Spleen (tissue), 7 donors: Measurements from ENCODE around the gene PPP2R2D.

Experiments
- POLR2A ChIP-seq, 3 donors: fragments of 450-650 bp; IDR thresholded peaks; one replicate each; pipeline ENCODE4 v1.5.1; 2017; ENCODE audit warnings: antibody characterized with exemption in 3 of 3, mild to moderate bottlenecking in 1 of 3
- POLR2AphosphoS5 ChIP-seq, 3 donors: sonication (generic); formaldehyde crosslinking; IDR thresholded peaks; one replicate each; pipeline ENCODE4 v1.5.1; 2017; ENCODE audit warnings: antibody characterized with exemption in 3 of 3
- TF ChIP-seq, protein P1 (sequence below), 11 experiments: fragments of 200-600 bp in 7 of 11; fragments of 450-650 bp in 4 of 11; sonication (generic) in 4 of 11; IDR thresholded peaks in 8 of 11; conservative IDR thresholded peaks in 3 of 11; 1 replicate in 7 of 11; 2 replicates in 4 of 11; pipeline versions ENCODE4 v1.4.0 to v1.8.0; 2016 to 2021; ENCODE audit warnings: antibody characterized with exemption in 11 of 11, inconsistent platforms in 4 of 11, mild to moderate bottlenecking in 1 of 11
- donor health status: DM: no; HTN: no; CAD: no; lungs with moderate emphysema.
- donor health status: DM: no; HTN: no; CAD: no.
- donor health status: DM: no; HTN: no; CAD: no.

- TF ChIP-seq POLR2A (IDR thresholded peaks at IDR 0.05) (no peak), POLR2AphosphoS5 (IDR thresholded peaks at IDR 0.05) (no peak)
- TF ChIP-seq, protein P1, sequence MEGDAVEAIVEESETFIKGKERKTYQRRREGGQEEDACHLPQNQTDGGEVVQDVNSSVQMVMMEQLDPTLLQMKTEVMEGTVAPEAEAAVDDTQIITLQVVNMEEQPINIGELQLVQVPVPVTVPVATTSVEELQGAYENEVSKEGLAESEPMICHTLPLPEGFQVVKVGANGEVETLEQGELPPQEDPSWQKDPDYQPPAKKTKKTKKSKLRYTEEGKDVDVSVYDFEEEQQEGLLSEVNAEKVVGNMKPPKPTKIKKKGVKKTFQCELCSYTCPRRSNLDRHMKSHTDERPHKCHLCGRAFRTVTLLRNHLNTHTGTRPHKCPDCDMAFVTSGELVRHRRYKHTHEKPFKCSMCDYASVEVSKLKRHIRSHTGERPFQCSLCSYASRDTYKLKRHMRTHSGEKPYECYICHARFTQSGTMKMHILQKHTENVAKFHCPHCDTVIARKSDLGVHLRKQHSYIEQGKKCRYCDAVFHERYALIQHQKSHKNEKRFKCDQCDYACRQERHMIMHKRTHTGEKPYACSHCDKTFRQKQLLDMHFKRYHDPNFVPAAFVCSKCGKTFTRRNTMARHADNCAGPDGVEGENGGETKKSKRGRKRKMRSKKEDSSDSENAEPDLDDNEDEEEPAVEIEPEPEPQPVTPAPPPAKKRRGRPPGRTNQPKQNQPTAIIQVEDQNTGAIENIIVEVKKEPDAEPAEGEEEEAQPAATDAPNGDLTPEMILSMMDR (IDR thresholded peaks at IDR 0.05 in 8 of 11, conservative IDR thresholded peaks at IDR 0.05 in 3 of 11): no peak
These were observed 1.9 kb downstream of the PPP2R2D start for GRCh38 chr10:131902691-131903090.
